CD4-positive, alpha-beta T cell (primary cell): ENCODE measurements around the gene PRDM16. TPM values are rescaled to one million over a fixed set of nuclear protein-coding genes. Genes with fewer than 3 reads are reported as not detected.

Experiments used
- ATAC-seq: fragments of 200-7000 bp; cut with Tn5 transposase; one replicate; pipeline ENCODE4 v1.10.0; 2022; ENCODE audit warnings: mild to moderate bottlenecking; ENCODE audit not compliant: poor library complexity
- CTCF ChIA-PET: fragments of 350-600 bp; sonication (Branson Sonifier 250); formaldehyde crosslinking; loops from one replicate; lab custom pipeline; 2021; ENCODE audit warnings: antibody characterized with exemption, inconsistent platforms; lab: Charles Lee
- POLR2A ChIA-PET: fragments of 350-600 bp; sonication (Branson Sonifier 250); formaldehyde crosslinking; loops from one replicate; lab custom pipeline; 2021; ENCODE audit warnings: antibody characterized with exemption, inconsistent platforms; lab: Charles Lee
- DNase-seq, 14 experiments: peaks; one replicate each; pipeline ENCODE4 v3.0.0-alpha.2; 2013 to 2020; ENCODE audit warnings: mixed read lengths in 2 of 14
- H3K27ac ChIP-seq, 2 donors: one replicate each; pipeline versions ENCODE4 v1.5.1 to v1.7.0; 2013; ENCODE audit warnings: low read length in 2 of 2, low read depth in 1 of 2, mild to moderate bottlenecking in 1 of 2
- H3K27me3 ChIP-seq, 2 experiments: 1 replicate in 1 of 2; 2 replicates in 1 of 2; pipeline versions ENCODE4 v1.6.1 to v1.7.0; 2013; ENCODE audit warnings: low read length in 2 of 2, control low read depth in 1 of 2, mild to moderate bottlenecking in 1 of 2, moderate library complexity in 1 of 2; ENCODE audit not compliant: insufficient read depth in 2 of 2, control insufficient read depth in 1 of 2
- H3K36me3 ChIP-seq: one replicate; pipeline ENCODE4 v1.6.1; 2013; ENCODE audit warnings: low read length, control low read depth; ENCODE audit not compliant: insufficient read depth
- H3K4me1 ChIP-seq: one replicate; pipeline ENCODE4 v1.6.1; 2013; ENCODE audit warnings: low read length, control low read depth; ENCODE audit not compliant: insufficient read depth
- H3K4me3 ChIP-seq: one replicate; pipeline ENCODE4 v1.5.1; 2013; ENCODE audit warnings: mild to moderate bottlenecking, low read length, moderate library complexity
- H3K9me3 ChIP-seq, 2 experiments: 1 replicate in 1 of 2; 2 replicates in 1 of 2; pipeline versions ENCODE4 v1.6.1 to v1.7.0; 2013; ENCODE audit warnings: low read length in 2 of 2, mild to moderate bottlenecking in 2 of 2, control low read depth in 1 of 2, moderate library complexity in 1 of 2; ENCODE audit not compliant: control insufficient read depth in 1 of 2, insufficient read depth in 1 of 2
- H3K27ac Mint-ChIP-seq: one replicate; pipeline ENCODE4 v1.8.0; 2020; ENCODE audit warnings: mixed read lengths
- H3K27me3 Mint-ChIP-seq: one replicate; pipeline ENCODE4 v1.8.0; 2021; ENCODE audit warnings: mixed read lengths
- H3K36me3 Mint-ChIP-seq: one replicate; pipeline ENCODE4 v1.8.0; 2021; ENCODE audit warnings: low read depth, mixed read lengths
- H3K4me1 Mint-ChIP-seq: one replicate; pipeline ENCODE4 v1.8.0; 2021; ENCODE audit warnings: low read depth, mixed read lengths
- H3K4me3 Mint-ChIP-seq: one replicate; pipeline ENCODE4 v1.8.0; 2020; ENCODE audit warnings: mild to moderate bottlenecking, mixed read lengths
- H3K9me3 Mint-ChIP-seq: one replicate; pipeline ENCODE4 v1.8.0; 2020; ENCODE audit warnings: mixed read lengths
- intact Hi-C, 2 experiments: fragments of 100-400 bp; cut with DNase I in 1 of 2; cut with micrococcal nuclease in 1 of 2; formaldehyde crosslinking; loops; one replicate each; pipeline versions ENCODE4 v1.15.1 to v1.9.0; 2023 to 2025; cut with DNase I, micrococcal nuclease
- total RNA-seq, 174 experiments: library from RNA in 2 of 174; stranded (reverse) in 2 of 174; gene quantifications; one replicate each; pipeline ENCODE4 v1.2.3 and lab custom pipeline; 2021 to 2026
- TF ChIP-seq, protein P1 (sequence below): fragments of 200-600 bp; IDR thresholded peaks from one replicate; pipeline ENCODE4 v1.8.0; 2022; ENCODE audit warnings: antibody characterized with exemption, mild to moderate bottlenecking

The PRDM16 gene
- total RNA-seq, 2 experiments from 2014 or later = not detected

DNA sequence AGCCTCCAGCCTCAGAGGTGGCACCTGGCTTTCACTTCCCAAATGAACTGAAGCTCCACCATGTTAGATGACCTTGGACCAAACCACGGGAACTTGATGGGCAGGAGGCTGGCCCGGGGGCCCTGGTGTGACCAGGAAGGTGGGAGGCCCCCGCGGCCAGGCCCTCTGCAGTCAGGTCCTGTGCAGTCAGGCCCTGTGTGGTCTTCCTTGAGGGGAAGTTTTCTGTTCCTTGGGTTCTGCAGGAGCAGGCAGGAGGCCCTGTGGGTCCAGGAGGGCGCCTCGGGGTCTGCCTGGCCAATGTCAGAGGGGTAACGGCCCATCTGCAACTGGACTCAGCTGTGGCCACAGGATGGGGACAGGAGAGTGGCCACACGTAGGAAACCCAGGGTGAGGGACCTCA is 13.0 kb downstream of the PRDM16 start:
- DNase-seq = no peak
- Histone ChIP-seq H3K4me1 (no peaks in the 10 kb centered on the region), H3K9me3 (no peaks in the 10 kb centered on the region), H3K27me3 (peaks cover 0 to 5% of the 10 kb centered on the region in 2 experiments), H3K27ac (no peak overlapping the region), H3K36me3 (no peaks in the 10 kb centered on the region), H3K4me3 (no peak overlapping the region)
- CTCF ChIA-PET = no interaction called here
- Mint-ChIP-seq H3K9me3 (no peaks in the 10 kb centered on the region), H3K27me3 (peaks cover 21% of the 10 kb centered on the region), H3K27ac (no peak overlapping the region), H3K4me3 (no peak overlapping the region), H3K36me3 (no peaks in the 10 kb centered on the region), H3K4me1 (no peaks in the 10 kb centered on the region)
- TF ChIP-seq, protein P1, sequence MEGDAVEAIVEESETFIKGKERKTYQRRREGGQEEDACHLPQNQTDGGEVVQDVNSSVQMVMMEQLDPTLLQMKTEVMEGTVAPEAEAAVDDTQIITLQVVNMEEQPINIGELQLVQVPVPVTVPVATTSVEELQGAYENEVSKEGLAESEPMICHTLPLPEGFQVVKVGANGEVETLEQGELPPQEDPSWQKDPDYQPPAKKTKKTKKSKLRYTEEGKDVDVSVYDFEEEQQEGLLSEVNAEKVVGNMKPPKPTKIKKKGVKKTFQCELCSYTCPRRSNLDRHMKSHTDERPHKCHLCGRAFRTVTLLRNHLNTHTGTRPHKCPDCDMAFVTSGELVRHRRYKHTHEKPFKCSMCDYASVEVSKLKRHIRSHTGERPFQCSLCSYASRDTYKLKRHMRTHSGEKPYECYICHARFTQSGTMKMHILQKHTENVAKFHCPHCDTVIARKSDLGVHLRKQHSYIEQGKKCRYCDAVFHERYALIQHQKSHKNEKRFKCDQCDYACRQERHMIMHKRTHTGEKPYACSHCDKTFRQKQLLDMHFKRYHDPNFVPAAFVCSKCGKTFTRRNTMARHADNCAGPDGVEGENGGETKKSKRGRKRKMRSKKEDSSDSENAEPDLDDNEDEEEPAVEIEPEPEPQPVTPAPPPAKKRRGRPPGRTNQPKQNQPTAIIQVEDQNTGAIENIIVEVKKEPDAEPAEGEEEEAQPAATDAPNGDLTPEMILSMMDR = no peak
- ATAC-seq = no peak
- intact Hi-C loops = no loop called here
- POLR2A ChIA-PET = no interaction called here

DNA sequence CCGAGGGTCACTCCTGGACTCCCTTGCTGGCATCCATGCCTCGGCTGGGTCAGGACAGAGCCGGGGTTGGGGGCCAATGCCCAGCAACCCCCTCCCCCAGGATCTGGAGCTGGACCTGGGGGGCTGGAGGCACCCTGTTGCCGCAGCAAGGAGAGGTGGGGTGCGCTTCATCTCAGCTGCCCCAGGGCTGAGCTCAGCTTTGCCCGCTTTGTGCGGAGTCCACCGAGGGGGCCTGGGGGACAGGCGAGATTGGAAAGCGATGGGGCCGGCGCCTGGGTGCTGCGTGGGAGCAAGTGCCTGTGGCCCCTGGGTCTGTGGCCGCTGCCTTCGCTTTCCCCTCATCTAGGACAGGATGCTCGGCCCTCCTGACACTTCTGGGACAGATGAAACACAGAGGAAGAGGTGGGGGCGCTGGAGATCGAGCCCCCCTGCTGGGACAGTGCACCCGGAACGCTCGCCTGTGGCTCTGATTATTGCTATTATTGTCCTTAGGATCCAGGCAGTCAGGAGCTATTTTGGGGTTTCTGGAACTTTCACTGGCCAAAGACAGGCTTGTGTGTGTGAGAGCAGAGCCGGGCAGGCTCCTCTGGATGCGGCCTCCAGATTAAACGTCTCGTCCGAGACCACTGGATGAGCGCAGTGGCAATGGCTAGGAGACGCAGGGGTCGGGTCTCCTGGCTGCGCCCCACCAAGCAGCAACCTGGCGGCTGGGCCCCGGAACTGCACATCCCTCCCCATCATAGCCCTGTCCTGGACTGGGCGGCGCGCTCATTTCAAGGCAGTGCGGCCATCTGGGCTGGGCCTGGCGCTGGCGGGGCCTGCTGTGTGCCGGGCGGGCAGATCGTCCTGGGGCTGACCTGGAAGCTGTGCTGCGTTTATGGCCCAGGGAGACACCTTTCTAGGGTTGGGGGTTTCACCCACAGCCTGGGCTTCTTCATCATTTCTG is 13.8 kb downstream of the PRDM16 start:
- TF ChIP-seq, protein P1 = no peak
- Mint-ChIP-seq H3K36me3 (no peaks in the 10 kb centered on the region), H3K9me3 (no peaks in the 10 kb centered on the region), H3K4me1 (no peaks in the 10 kb centered on the region), H3K27me3 (peaks cover 13% of the 10 kb centered on the region), H3K27ac (no peak overlapping the region), H3K4me3 (no peak overlapping the region)
- Histone ChIP-seq H3K27me3 (peaks cover 0 to 5% of the 10 kb centered on the region in 2 experiments), H3K9me3 (no peaks in the 10 kb centered on the region), H3K4me3 (no peak overlapping the region), H3K36me3 (no peaks in the 10 kb centered on the region), H3K27ac (no peak overlapping the region), H3K4me1 (no peaks in the 10 kb centered on the region)
- ATAC-seq = no peak
- DNase-seq = no peak
- ChIA-PET CTCF (no interaction called here), POLR2A (no interaction called here)
- intact Hi-C loops = no loop called here

DNA sequence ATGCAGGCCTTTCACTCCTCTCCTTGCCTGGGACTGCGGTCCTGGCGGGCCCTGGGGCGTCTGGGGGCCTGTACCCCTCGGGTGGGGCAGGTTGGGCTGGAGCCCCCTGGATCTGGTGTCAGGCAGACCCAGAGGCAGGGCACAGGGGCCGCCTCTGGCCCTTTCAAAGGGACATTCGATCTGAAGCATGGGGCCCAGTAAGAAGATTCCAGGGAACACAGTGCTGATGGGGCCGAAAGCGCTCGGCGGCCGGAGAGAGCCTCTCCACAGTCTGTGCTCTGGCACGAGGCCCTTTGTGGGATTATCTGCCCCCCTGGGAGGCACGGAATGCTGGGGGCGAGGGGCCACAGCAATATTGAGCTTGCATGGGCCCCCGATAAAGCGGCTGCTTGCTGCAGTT is 15.2 kb downstream of the PRDM16 start:
- intact Hi-C loops = no loop called here
- POLR2A ChIA-PET = no interaction called here
- Histone ChIP-seq H3K36me3 (no peaks in the 10 kb centered on the region), H3K27me3 (no peaks in the 10 kb centered on the region), H3K4me1 (no peaks in the 10 kb centered on the region), H3K9me3 (no peaks in the 10 kb centered on the region), H3K4me3 (no peak overlapping the region), H3K27ac (no peak overlapping the region)
- Mint-ChIP-seq H3K9me3 (no peaks in the 10 kb centered on the region), H3K4me3 (no peak overlapping the region), H3K36me3 (no peaks in the 10 kb centered on the region), H3K4me1 (no peaks in the 10 kb centered on the region), H3K27me3 (peaks cover 2% of the 10 kb centered on the region), H3K27ac (no peak overlapping the region)
- ATAC-seq (no peak), DNase-seq (no peak)
- TF ChIP-seq, protein P1 = no peak
- CTCF ChIA-PET = no interaction called here
